NOMO-1 treated with DMSO at 0.1 percent for 48 hours (cell line): Measurements from ENCODE around the gene SCRN3.
A peak's percentile ranks its signal among the peaks of the same experiment; 100 is the strongest.
"Not testable (repeated sequence)": the region's sequence is repeated elsewhere in the genome, so short reads cannot be mapped to it uniquely, and the experiment has no call there.

Source experiments
- DNase-seq: peaks from one replicate; lab custom pipeline; 2025; ENCODE audit not compliant: unreplicated experiment; lab: John Stamatoyannopoulos, UW

Gene SCRN3, protein sequence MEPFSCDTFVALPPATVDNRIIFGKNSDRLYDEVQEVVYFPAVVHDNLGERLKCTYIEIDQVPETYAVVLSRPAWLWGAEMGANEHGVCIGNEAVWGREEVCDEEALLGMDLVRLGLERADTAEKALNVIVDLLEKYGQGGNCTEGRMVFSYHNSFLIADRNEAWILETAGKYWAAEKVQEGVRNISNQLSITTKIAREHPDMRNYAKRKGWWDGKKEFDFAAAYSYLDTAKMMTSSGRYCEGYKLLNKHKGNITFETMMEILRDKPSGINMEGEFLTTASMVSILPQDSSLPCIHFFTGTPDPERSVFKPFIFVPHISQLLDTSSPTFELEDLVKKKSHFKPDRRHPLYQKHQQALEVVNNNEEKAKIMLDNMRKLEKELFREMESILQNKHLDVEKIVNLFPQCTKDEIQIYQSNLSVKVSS

GRCh38 chr2:174395284-174395968 lies at the start of gene SCRN3:
TSS of gene SCRN3 (plus strand) at chr2:174395730. CDS start at chr2:174398284, 2,554 bp downstream.
- DNase-seq = peak; percentile 75

DNA sequence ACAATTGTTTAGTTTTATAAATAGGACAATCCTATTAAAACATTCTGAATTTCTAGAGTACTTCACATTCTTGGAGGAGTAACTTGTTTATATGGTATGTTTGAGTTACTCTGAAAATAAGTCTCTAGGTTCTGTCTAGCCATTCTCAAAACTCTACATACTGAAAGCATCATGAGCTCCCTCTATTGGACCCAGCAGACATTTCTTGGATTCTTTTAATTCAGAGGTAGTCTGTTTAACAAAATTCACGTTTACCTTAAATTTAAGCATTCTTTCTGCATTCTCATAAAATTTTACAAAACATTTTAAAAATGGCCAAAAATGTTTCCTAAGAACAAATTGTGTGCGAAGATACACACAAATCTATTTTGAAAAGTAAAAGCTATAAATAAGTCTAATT lies 45.5 kb upstream of the SCRN3 start:
- no peak for DNase-seq

GRCh38 chr2:174350593-174351181 lies 44.8 kb upstream of the SCRN3 start:
- no peak for DNase-seq

- DNase-seq = no peak
Measured at GRCh38 chr2:174353004-174353403, 42.5 kb upstream of the SCRN3 start.

DNA sequence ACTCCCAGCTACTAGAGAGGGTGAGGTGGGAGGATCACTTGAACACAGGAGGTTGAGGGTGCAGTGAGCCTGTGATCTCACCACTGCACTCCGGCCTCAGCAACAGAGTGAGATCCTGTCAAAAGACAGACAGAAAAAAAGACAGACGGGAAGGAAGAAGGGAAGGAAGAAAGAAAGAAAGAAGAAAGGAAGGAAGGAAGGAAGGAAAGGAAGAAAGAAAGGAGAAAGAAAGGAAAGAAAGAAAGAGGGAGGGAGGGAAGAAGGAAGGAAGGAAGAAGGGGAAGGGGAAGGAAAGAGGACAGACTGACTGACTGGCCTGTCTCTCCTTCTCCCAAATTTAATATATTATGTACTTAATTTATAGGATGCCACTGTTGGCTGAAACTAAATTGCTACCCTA lies 39.2 kb upstream of the SCRN3 start:
- DNase-seq = no peak

DNA sequence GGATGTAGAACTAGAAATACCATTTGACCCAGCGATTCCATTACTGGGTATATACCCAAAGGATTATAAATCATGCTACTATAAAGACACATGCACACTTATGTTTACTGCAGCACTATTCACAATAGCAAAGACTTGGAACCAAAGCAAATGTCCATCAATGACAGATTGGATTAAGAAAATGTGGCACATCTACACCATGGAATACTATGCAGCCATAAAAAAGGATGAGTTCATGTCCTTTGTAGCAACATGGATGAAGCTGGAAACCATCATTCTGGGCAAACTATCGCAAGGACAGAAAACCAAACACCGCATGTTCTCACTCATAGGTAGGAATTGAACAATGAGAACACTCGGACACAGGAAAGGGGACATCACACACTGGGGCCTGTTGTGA lies 35.9 kb upstream of the SCRN3 start:
- not testable (repeated sequence) for DNase-seq

DNA sequence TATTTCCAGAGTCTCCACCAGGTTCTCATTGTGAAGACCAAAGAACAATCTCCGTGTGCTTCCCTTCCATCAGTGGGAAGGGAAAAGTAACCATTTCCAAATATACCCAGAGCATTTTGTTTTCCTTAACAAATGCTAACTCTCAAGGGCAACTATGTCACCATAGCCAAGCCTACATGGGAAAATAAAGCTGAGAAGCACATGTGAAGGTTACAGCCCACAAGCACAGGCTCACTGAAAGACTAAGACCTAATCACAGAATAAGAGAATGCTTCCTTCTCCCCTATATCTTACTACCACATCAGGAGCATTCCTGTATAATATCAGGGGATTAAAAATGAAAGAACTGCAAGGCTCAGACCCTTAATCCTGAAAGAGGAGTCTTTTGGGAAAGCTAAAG lies 32.6 kb upstream of the SCRN3 start:
- DNase-seq = no peak

DNA sequence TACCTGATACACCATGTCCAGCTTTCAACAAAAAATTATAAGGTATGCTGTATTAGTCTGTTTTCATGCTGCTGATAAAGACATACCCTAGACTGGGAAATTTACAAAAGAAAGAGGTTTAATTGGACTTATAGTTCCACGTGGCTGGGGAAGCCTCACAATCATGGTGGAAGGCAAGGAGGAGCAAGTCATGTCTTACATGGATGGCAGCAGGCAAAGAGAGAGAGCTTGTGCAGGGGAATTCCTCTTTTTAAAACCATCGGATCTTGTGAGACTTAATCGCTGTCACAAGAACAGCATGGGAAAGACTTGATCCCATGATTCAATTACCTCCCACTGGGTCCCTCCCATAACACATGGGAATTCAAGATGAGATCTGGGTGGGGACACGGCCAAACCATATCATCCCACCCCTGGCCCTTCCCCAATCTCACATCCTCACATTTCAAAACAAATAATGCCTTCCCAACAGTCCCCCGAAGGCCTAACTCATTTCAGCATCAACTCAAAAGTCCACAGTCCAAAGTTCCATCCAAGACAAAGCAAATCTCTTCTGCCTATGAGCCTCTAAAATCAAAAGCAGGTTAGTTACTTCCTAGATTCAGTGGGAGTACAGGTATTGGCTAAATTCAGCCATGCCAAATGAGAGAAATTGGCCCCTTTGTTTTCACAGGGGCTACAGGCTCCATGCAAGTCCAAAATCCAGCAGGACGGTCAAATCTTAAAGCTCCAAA lies 31.9 kb upstream of the SCRN3 start:
- not testable (repeated sequence) for DNase-seq

- no peak for DNase-seq
Measured at GRCh38 chr2:174364628-174365027, 30.9 kb upstream of the SCRN3 start.

DNA sequence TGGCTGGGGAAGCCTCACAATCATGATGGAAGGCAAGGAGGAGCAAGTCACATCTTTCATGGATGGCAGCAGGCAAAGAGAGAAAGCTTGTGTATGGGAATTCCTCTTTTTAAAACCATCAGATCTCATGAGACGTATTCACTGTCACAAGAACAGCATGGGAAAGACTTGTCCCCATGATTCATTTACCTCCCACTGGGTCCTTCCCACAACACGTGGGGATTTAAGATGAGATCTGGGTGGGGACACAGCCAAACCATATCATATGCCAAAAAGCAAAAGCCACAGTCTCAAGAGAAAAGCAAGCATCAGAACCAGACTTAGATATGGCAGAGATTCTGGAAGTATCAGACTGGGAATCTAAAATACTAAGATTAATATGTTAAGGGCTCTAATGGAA lies 30.0 kb upstream of the SCRN3 start:
- no peak for DNase-seq

DNA sequence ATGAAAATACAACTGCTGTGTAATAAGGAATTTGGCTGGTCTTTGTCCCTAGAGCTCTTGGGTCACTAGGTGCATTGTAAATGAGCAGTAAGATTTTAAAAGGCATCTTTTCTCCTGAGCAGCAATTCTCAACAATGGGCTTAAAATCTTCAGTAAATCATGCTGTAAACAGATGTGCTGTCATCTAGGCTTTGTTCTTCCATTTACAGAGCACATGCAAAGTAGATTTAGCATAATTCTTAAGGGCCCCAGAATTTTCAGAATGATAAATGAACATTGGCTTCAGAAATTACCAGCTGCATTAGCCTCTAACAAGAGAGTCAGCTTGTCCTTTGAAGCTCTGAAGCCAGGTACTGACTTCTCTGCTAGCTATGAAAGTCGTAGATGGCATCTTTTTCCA lies 26.8 kb upstream of the SCRN3 start:
- DNase-seq = no peak

DNA sequence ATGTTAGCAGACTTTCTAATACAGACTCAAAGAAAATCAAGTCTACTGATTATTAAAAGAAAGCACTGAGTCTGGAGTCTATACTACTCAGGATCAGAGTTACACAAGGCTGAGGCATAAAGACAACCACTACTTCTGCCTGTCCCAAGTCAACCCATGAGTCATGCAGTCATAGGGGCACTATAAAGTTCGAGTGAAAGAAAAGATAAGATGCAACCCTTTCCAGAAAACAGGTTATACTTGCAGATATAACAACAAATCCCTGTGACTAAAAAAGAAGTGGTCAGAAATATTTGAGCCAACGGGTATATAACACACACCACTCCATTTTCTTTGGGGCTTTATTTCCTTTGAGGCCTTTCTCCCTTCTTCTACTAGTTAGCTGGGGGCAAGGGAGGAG lies 18.6 kb upstream of the SCRN3 start:
- DNase-seq = no peak

- peak; percentile 54 for DNase-seq
Measured at GRCh38 chr2:174383796-174384195, 11.7 kb upstream of the SCRN3 start.

DNA sequence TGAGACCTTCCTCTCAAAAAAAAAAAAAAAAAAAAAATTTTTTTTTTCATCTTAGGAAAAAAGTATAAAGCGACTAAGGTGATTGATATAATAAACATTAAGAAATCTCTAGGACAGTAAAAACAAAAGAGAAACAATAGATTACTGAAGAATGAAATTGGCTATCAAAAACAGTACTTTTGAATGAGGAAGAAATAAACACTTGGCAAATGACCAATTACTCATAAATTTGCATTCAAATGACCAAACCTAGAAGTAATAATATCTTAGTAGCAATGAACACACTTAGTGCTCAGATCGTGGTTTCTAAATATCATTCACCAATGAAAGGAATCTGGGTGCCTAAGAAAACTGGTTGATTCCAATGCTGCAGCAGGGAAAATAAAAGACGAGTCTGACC lies 10.3 kb upstream of the SCRN3 start:
- no peak for DNase-seq

GRCh38 chr2:174388706-174389105 lies 6.8 kb upstream of the SCRN3 start:
- DNase-seq = peak; percentile 1

DNA sequence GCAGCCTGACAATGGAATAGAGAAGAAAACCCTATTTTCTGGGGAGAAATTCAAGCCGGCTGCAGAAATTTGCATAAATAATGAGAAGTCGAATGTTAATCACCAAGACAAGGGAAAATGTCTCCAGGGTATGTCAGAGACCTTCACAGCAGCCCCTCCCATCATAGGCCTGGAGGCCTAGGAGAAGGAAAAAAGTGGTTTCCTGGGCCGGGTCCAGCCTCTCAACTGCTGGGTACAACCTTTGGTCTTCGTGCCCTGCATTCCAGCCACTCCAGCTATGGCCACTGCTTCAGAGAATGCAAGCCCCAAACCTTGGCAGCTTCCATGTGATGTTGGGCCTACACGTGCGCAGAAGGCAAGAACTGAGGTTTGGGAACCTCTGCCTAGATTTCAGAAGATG lies 6.0 kb upstream of the SCRN3 start:
- DNase-seq = no peak

- DNase-seq = not testable (repeated sequence)
Measured at GRCh38 chr2:174390303-174390702, 5.2 kb upstream of the SCRN3 start.

- no peak for DNase-seq
Measured at GRCh38 chr2:174392706-174393105, 2.8 kb upstream of the SCRN3 start.

DNA sequence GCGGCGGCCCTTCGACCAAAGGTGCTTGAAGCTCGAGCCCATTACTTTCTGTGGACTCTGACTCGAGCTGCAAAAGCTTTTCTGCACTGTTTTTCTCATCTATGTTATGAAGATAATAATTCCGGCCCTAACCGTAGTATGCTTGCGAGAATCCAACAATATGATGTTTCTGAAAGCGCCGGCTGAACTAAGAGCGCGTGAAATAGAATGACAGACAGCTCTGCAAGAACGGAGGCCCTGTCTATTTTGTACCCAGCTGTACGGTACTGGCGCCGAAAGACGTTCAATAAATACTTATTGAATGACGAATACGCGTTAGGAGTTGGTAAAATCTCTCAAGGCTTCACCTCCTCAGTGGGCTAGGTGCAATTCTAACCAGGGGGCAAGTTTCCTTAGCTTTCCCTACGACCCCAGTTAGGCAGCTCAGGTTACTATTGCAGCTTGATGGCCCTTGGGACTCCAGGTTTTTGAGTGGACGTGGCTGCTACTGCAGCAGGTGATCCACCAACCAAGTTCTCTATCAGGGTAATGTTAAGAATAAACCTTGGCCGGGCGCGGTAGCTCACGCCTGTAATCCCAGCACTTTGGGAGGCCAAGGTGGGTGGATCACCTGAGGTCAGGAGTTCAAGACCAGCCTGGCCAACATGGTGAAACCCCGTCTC lies 570 bp downstream of the SCRN3 start:
- DNase-seq = peak; percentile 42

- no peak for DNase-seq
Measured at GRCh38 chr2:174397773-174398172, 2.2 kb downstream of the SCRN3 start.

- no peak for DNase-seq
Measured at GRCh38 chr2:174399171-174399570, 3.6 kb downstream of the SCRN3 start.
